Iris pigment epithelial cell (primary cell): ENCODE data around the gene TNFAIP6.
"Not testable (repeated sequence)": the region's sequence is repeated elsewhere in the genome, so short reads cannot be mapped to it uniquely, and the experiment has no call there.

Experiments
- DNase-seq: peaks from one replicate; pipeline ENCODE4 v3.0.0-alpha.2; 2011; ENCODE audit warnings: low read depth

The TNFAIP6 gene

GRCh38 chr2:151421681-151422080 lies 64.3 kb downstream of the TNFAIP6 start:
- not testable (repeated sequence) for DNase-seq

GRCh38 chr2:151422917-151423439 lies 65.6 kb downstream of the TNFAIP6 start:
- no peak for DNase-seq

- no peak for DNase-seq
These were observed 66.4 kb downstream of the TNFAIP6 start for GRCh38 chr2:151423760-151424159.
